ENCODE results near the gene IL36RN.

Gene IL36RN

DNA sequence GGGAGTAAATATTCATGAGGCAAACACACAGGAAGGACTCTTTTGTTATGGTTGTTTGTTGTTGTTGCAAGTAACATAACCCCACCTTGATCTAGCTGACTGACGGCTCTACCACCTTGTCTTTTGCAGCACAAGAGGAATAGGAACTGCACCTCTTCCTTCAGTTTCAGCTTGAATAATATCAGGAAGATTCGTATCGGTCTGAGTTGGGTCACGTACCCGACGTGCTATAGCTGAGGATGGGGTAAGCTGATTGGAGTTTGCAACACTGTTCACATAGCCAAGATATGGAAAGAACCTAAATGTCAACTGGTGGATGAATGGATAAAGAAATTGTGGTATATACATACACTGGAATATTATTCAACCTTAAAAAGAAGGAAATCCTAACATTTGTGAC, 53.9 kb downstream of the IL36RN start:
- no peak for DNase-seq (ENCODE audit: low read depth)
- H3K4me3 ChIP-seq (ENCODE audit: control insufficient read depth, low read depth, low read length): no peak overlapping the region
- TF ChIP-seq, protein P1, sequence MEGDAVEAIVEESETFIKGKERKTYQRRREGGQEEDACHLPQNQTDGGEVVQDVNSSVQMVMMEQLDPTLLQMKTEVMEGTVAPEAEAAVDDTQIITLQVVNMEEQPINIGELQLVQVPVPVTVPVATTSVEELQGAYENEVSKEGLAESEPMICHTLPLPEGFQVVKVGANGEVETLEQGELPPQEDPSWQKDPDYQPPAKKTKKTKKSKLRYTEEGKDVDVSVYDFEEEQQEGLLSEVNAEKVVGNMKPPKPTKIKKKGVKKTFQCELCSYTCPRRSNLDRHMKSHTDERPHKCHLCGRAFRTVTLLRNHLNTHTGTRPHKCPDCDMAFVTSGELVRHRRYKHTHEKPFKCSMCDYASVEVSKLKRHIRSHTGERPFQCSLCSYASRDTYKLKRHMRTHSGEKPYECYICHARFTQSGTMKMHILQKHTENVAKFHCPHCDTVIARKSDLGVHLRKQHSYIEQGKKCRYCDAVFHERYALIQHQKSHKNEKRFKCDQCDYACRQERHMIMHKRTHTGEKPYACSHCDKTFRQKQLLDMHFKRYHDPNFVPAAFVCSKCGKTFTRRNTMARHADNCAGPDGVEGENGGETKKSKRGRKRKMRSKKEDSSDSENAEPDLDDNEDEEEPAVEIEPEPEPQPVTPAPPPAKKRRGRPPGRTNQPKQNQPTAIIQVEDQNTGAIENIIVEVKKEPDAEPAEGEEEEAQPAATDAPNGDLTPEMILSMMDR (IDR thresholded peaks at IDR 0.05; ENCODE audit: control insufficient read depth, insufficient read depth, low read depth, low read length, missing control alignments): no peak

DNA sequence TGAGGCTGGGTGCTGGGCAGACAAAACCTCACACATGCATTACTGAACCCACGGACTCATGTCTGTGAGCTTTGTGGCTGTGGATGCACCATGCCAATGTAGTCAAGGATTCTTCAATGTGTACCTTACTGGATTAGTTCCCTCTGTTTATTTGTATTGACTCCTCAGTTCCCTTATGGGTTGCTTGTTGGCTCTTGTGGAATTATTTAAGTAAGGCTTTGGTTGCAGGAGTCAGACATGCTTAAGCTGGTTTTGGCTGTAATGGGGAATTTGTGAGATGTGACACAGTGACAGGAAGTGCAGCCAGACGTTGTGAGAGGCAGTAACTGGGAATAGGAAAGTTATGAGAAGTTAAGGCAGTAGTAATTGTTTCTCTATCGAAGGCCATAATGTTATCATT, 54.8 kb downstream of the IL36RN start:
- H3K4me3 ChIP-seq (ENCODE audit: control insufficient read depth, low read depth, low read length): no peak overlapping the region
- TF ChIP-seq, protein P1 (IDR thresholded peaks at IDR 0.05; ENCODE audit: control insufficient read depth, insufficient read depth, low read depth, low read length, missing control alignments): no peak
- DNase-seq (ENCODE audit: low read depth): no peak
